HS-27A (cell line): ENCODE measurements around the gene AOC3.
"Not testable (repeated sequence)": the region's sequence is repeated elsewhere in the genome, so short reads cannot be mapped to it uniquely, and the experiment has no call there.

Experiments
- DNase-seq: peaks from one replicate; pipeline ENCODE4 v3.0.0-alpha.2; 2012; ENCODE audit warnings: low read depth, missing footprints

AOC3 gene

GRCh38 chr17:42867694-42868261 is 16.8 kb downstream of the AOC3 start:
- DNase-seq: not testable (repeated sequence)

GRCh38 chr17:42868338-42868737 is 17.3 kb downstream of the AOC3 start:
- DNase-seq: no peak

GRCh38 chr17:42871647-42872046 is 20.6 kb downstream of the AOC3 start:
- DNase-seq: no peak

GRCh38 chr17:42872251-42872965 is 21.4 kb downstream of the AOC3 start:
- DNase-seq: no peak

GRCh38 chr17:42873315-42873714 is 22.3 kb downstream of the AOC3 start:
- no peak for DNase-seq

- not testable (repeated sequence) for DNase-seq
Measured at GRCh38 chr17:42873932-42874695, 23.1 kb downstream of the AOC3 start.

- no peak for DNase-seq
Measured at GRCh38 chr17:42877037-42877436, 26.0 kb downstream of the AOC3 start.

GRCh38 chr17:42878123-42878880 is 27.3 kb downstream of the AOC3 start:
- no peak for DNase-seq

GRCh38 chr17:42878924-42879595 is 28.1 kb downstream of the AOC3 start:
- no peak for DNase-seq

GRCh38 chr17:42879596-42879985 is 28.6 kb downstream of the AOC3 start:
- no peak for DNase-seq

GRCh38 chr17:42880776-42881310 is 29.8 kb downstream of the AOC3 start:
- DNase-seq: no peak

GRCh38 chr17:42881706-42882105 is 30.7 kb downstream of the AOC3 start:
- DNase-seq: not testable (repeated sequence)

GRCh38 chr17:42882166-42882565 is 31.2 kb downstream of the AOC3 start:
- DNase-seq: no peak

GRCh38 chr17:42883802-42884558 is 33.0 kb downstream of the AOC3 start:
- no peak for DNase-seq

GRCh38 chr17:42885806-42886205 is 34.8 kb downstream of the AOC3 start:
- DNase-seq: not testable (repeated sequence)

- DNase-seq: no peak
Measured at GRCh38 chr17:42886283-42887176, 35.5 kb downstream of the AOC3 start.

GRCh38 chr17:42889809-42890208 is 38.8 kb downstream of the AOC3 start:
- DNase-seq: no peak

GRCh38 chr17:42891539-42892152 is 40.6 kb downstream of the AOC3 start:
- DNase-seq: no peak

- no peak for DNase-seq
Measured at GRCh38 chr17:42893359-42893758, 42.4 kb downstream of the AOC3 start.
